Measurements from ENCODE around the gene SDF2L1. TPM values are rescaled to one million over a fixed set of nuclear protein-coding genes. Genes with fewer than 3 reads are reported as not detected.

SDF2L1 gene
- total RNA-seq (2022; extraction: Qiagen RNA extraction) = 34.5 to 58.0 TPM (median 53.9 TPM) in 5 replicates

GRCh38 chr22:21641789-21642583 lies at the start of gene SDF2L1:
TSS of gene SDF2L1 (plus strand) at chr22:21642302. CDS start at chr22:21642337, 35 bp downstream.

GRCh38 chr22:21629255-21630149 lies 12.6 kb upstream of the SDF2L1 start, which contains the start of gene YDJC:
TSS of gene YDJC (minus strand) at chr22:21630022. CDS start at chr22:21630014, 8 bp downstream.

GRCh38 chr22:21632237-21632895 lies 9.7 kb upstream of the SDF2L1 start, which contains the start of gene CCDC116:
TSS of gene CCDC116 (plus strand) at chr22:21632760. CDS start at chr22:21633182, 422 bp downstream.

Other genes starting within 250 kb of the SDF2L1 start
- gene HIC2, start 224.9 kb upstream of the SDF2L1 start, total RNA-seq (2022; extraction: Qiagen RNA extraction) = 2.3 to 3.2 TPM (median 2.9 TPM) in 5 replicates
- 0.37 to 1.4 TPM (median 0.79 TPM) in 5 replicates for gene TMEM191C, start 174.9 kb upstream of the SDF2L1 start, total RNA-seq (2022; extraction: Qiagen RNA extraction)
- gene RIMBP3C, start 90.8 kb upstream of the SDF2L1 start, total RNA-seq (2022; extraction: Qiagen RNA extraction) = 0.13 to 0.22 TPM (median 0.15 TPM) in 4 of 5 replicates, not detected in the other
- gene UBE2L3, start 74.6 kb upstream of the SDF2L1 start, total RNA-seq (2022; extraction: Qiagen RNA extraction) = 60.6 to 77.4 TPM (median 62.9 TPM) in 5 replicates
- 32.3 to 59.5 TPM (median 54.4 TPM) in 5 replicates for gene YDJC, start 12.3 kb upstream of the SDF2L1 start, total RNA-seq (2022; extraction: Qiagen RNA extraction)
- gene CCDC116, start 9.5 kb upstream of the SDF2L1 start, total RNA-seq (2022; extraction: Qiagen RNA extraction) = 0.06 to 0.13 TPM (median 0.06 TPM) in 3 of 5 replicates, not detected in the others
- gene PPIL2, start 23.7 kb downstream of the SDF2L1 start, total RNA-seq (2022; extraction: Qiagen RNA extraction) = 16.3 to 20.9 TPM (median 19.7 TPM) in 5 replicates
- 0.06 to 0.39 TPM (median 0.24 TPM) in 5 replicates for gene YPEL1, start 93.5 kb downstream of the SDF2L1 start, total RNA-seq (2022; extraction: Qiagen RNA extraction)
- gene MAPK1, start 225.3 kb downstream of the SDF2L1 start, total RNA-seq (2022; extraction: Qiagen RNA extraction) = 41.9 to 72.0 TPM (median 65.2 TPM) in 5 replicates